Mucosa of descending colon (tissue), 3 donors: ENCODE measurements around the gene GABRE. TPM values are rescaled to one million over a fixed set of nuclear protein-coding genes. Genes with fewer than 3 reads are reported as not detected.

ENCODE experiments used
- ATAC-seq: fragments of 200-7000 bp; cut with Tn5 transposase; one replicate; pipeline ENCODE4 v1.9.1; 2020; ENCODE audit warnings: mild to moderate bottlenecking, moderate library complexity
- DNase-seq, 3 donors: peaks; one replicate each; pipeline ENCODE4 v3.0.0-alpha.2; 2020
- H3K36me3 ChIP-seq: fragments of 200-600 bp; one replicate; pipeline ENCODE4 v1.8.0; 2021; ENCODE audit warnings: low read depth, mild to moderate bottlenecking
- H3K4me1 ChIP-seq: fragments of 200-600 bp; one replicate; pipeline ENCODE4 v1.8.0; 2021; ENCODE audit warnings: low read depth, mild to moderate bottlenecking
- H3K4me3 ChIP-seq: fragments of 200-600 bp; one replicate; pipeline ENCODE4 v1.8.0; 2021; ENCODE audit warnings: mild to moderate bottlenecking
- H3K9me3 ChIP-seq: fragments of 200-600 bp; one replicate; pipeline ENCODE4 v1.8.0; 2021; ENCODE audit warnings: mild to moderate bottlenecking
- intact Hi-C, 2 donors: fragments of 100-400 bp; cut with DNase I in 1 of 2; cut with micrococcal nuclease in 1 of 2; formaldehyde crosslinking; loops; one replicate each; pipeline versions ENCODE4 v1.11.0 to v1.11.1; 2022; cut with DNase I, micrococcal nuclease
- long read RNA-seq, 2 donors: library from polyadenylated mRNA; unstranded; transcript quantifications; one replicate each; pipeline ENCODE4 v2.0.0, GENCODE V29; 2019 to 2021
- total RNA-seq, 3 donors: library from RNA; stranded (reverse); fragmentation: NEBNext Ultra II Directional in 2 of 3; extraction: Animal tissue kit (Norgen Biotek cat#: 25700) in 2 of 3; gene quantifications; one replicate each; pipeline versions ENCODE4 v1.2.1 to v1.2.4, GENCODE V29; 2021 to 2023
- TF ChIP-seq, protein P1 (sequence below): fragments of 200-600 bp; IDR thresholded peaks from one replicate; pipeline ENCODE4 v1.8.0; 2022; ENCODE audit warnings: antibody characterized with exemption, mild to moderate bottlenecking
- donor health status: DM: no; HTN: no; CAD: no; lungs with moderate emphysema.
- donor health status: DM: no; HTN: no; CAD: no.
- donor health status: DM: no; HTN: yes; CAD: no.

GABRE gene, protein sequence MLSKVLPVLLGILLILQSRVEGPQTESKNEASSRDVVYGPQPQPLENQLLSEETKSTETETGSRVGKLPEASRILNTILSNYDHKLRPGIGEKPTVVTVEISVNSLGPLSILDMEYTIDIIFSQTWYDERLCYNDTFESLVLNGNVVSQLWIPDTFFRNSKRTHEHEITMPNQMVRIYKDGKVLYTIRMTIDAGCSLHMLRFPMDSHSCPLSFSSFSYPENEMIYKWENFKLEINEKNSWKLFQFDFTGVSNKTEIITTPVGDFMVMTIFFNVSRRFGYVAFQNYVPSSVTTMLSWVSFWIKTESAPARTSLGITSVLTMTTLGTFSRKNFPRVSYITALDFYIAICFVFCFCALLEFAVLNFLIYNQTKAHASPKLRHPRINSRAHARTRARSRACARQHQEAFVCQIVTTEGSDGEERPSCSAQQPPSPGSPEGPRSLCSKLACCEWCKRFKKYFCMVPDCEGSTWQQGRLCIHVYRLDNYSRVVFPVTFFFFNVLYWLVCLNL
- 10 to 100 TPM; 21.3 to 25.7 (median 22.1) TPM for total RNA-seq
- long read RNA-seq, donor 1, partial matches to known transcripts, result 0 of 1 reads
- long read RNA-seq, donor 1, other reads (novel, unspliced or antisense), result 1 of 1 reads
- long read RNA-seq, donor 2, result 0 reads

DNA sequence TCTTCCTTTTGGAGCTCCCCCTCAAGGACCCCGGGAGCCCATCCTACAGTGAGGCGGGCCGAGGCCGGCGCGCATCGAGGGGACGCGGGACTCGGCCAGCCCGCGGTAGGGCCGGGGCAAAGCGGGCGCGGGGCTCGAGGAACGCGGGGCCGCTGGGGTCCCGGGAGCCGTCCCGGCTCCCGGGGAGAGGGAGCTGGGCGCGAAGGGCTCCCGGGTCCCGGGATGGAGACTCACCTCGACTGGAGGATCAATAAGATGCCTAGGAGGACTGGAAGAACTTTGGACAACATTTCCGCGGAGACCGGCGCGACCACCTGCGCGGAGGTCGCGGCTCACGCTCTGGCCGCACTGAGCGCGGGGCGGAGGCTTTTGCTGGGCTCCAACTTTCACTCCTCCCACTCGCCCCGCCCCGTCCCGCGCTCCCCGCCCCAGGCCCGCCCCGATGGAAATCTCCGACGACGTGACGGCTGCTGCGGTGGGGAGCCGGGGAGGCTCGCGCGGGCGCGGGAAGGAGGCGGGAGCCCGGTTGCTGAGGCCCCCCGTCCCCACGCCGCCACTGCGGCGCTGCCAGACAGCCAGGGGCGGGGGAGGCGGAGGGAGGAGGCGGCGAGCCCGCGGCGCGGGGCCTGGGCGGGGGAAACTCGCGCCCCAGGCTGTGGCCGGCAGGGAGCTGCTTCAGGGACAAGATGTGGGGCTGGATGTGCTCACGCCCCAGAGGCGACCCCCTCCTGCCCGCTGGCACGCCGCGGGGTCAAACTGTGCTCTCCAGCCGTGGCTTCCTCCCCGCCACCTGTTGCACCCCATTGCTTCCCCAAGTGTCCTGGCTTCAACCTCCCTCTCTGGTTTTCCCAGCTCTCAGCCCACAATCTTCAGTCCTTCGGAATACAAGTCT lies at the start of gene GABRE:
TSS of gene GABRE (minus strand) at position 341 of the 892 bp plus-strand sequence. CDS start at position 290, 51 bp downstream.
- Histone ChIP-seq H3K36me3 (no peaks in the 10 kb centered on the region), H3K4me3 (no peak within 1 kb of the TSS), H3K4me1 (no peaks in the 10 kb centered on the region), H3K9me3 (no peaks in the 10 kb centered on the region)
- TF ChIP-seq, protein P1, sequence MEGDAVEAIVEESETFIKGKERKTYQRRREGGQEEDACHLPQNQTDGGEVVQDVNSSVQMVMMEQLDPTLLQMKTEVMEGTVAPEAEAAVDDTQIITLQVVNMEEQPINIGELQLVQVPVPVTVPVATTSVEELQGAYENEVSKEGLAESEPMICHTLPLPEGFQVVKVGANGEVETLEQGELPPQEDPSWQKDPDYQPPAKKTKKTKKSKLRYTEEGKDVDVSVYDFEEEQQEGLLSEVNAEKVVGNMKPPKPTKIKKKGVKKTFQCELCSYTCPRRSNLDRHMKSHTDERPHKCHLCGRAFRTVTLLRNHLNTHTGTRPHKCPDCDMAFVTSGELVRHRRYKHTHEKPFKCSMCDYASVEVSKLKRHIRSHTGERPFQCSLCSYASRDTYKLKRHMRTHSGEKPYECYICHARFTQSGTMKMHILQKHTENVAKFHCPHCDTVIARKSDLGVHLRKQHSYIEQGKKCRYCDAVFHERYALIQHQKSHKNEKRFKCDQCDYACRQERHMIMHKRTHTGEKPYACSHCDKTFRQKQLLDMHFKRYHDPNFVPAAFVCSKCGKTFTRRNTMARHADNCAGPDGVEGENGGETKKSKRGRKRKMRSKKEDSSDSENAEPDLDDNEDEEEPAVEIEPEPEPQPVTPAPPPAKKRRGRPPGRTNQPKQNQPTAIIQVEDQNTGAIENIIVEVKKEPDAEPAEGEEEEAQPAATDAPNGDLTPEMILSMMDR, result no peak
- intact Hi-C loops, result no loop called here
- DNase-seq (peak; percentile 70 to 77 (median 72)), ATAC-seq (peak; percentile 92)

DNA sequence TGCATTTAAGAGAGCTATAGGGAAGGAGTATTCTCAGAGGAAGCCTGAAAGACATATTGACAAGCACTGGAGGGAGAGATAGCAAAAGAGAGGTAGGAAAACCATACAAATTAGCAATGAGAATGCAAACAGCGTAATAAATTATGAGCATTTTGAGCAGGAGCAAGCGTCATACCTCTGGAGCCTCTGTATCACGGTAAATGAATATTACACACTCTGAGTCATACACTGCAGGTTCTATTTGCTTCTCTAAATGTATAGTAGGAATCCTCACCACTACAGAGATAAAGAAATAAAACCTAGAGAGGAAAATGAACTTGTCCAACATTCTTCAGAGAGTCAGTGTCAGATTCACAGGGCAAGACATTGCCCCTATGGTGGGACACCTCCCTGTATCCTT lies 46.4 kb upstream of the GABRE start:
- no peak overlapping the region for H3K4me3 ChIP-seq
- TF ChIP-seq, protein P1, result no peak
- no peaks in the 10 kb centered on the region for H3K4me1 ChIP-seq
- DNase-seq, result no peak
- no peaks in the 10 kb centered on the region for H3K9me3 ChIP-seq
- no peaks in the 10 kb centered on the region for H3K36me3 ChIP-seq
- ATAC-seq, result no peak
- intact Hi-C loops, result no loop called here

DNA sequence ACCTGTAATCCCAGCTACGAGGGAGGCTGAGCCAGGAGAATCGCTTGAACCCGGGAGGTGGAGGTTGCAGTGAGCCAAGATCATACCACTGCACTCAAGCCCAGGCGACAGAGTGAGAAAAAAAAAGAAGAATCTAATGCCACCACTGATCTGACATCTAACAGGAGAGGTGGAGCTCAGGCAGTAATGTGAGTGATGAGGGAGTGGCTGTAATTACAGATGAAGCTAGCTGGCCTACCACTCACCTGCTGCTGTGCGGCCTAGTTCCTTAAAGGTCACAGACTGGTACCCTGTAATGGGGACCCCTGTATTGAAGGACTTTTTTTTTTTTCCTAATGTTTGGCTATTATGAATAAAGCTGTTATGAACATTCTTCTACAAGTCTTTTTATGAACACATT lies 25.3 kb upstream of the GABRE start:
- Histone ChIP-seq H3K4me1 (no peaks in the 10 kb centered on the region), H3K36me3 (no peaks in the 10 kb centered on the region), H3K9me3 (no peaks in the 10 kb centered on the region), H3K4me3 (no peak overlapping the region)
- intact Hi-C loops, result no loop called here
- no peak for DNase-seq
- TF ChIP-seq, protein P1, result no peak
- ATAC-seq, result peak; percentile 53

DNA sequence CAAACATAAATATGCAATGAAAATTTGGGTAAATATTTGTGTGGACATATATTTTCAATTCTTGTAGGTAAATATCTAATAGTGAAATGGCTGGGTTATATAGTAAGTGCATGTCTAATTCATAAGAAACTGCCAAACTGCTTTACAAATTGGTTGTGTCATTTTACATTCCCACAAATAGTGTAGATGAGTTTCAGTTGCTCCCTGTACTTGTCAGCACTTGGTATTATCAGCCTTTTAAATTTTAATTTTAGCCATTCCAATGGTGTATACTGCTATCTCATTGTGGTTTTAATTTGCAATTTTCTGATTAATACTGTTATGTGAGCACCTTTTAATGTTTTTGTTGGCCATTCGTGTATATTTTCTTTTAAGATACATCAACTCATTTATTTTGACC lies 23.1 kb upstream of the GABRE start:
- intact Hi-C loops, result no loop called here
- H3K4me3 ChIP-seq, result no peak overlapping the region

DNA sequence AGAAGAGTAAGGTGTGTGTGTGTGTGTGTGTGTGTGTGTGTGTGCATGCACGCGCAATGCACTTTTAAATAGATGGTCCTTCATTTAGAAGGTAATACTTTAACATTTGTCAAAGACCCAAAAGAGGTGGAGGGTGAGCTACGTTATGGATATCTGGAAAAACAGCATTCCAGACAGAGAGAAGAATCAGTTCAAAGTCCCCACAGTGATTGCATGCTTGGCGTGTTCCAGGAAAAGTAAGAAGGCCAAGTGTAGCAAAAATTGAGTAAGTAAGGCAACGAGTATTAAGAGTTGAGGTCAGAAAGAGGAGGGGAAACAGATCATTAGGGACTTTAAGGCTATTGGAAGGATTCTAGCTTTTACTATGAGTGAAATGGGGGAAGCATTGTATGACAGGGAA lies 21.9 kb upstream of the GABRE start:
- Histone ChIP-seq H3K9me3 (no peaks in the 10 kb centered on the region), H3K36me3 (no peaks in the 10 kb centered on the region), H3K4me1 (no peaks in the 10 kb centered on the region), H3K4me3 (no peak overlapping the region)
- ATAC-seq, result peak; percentile 74
- TF ChIP-seq, protein P1, result no peak
- intact Hi-C loops, result no loop called here
- DNase-seq, result peak in 1 of 3 donors; percentile 12

More for the DNA sequence above, 23.1 kb upstream of the GABRE start:
- no peak for ATAC-seq
- no peaks in the 10 kb centered on the region for H3K36me3 ChIP-seq
- H3K4me1 ChIP-seq, result no peaks in the 10 kb centered on the region
- TF ChIP-seq, protein P1, result no peak
- no peak for DNase-seq
- H3K9me3 ChIP-seq, result no peaks in the 10 kb centered on the region
